Astrocyte of the hippocampus (primary cell): ENCODE data around the gene SYNJ1.
A peak's percentile ranks its signal among the peaks of the same experiment; 100 is the strongest.
"Not testable (repeated sequence)": the region's sequence is repeated elsewhere in the genome, so short reads cannot be mapped to it uniquely, and the experiment has no call there.

Experiments used
- DNase-seq: peaks from one replicate; pipeline ENCODE4 v3.0.0; 2011; ENCODE audit warnings: low read depth, low spot score

Gene SYNJ1

GRCh38 chr21:32733990-32734613, 6.3 kb upstream of the SYNJ1 start:
- no peak for DNase-seq

GRCh38 chr21:32733356-32733755, 5.5 kb upstream of the SYNJ1 start:
- DNase-seq: no peak

GRCh38 chr21:32732544-32732943, 4.7 kb upstream of the SYNJ1 start:
- no peak for DNase-seq

GRCh38 chr21:32728848-32729247, 1.0 kb upstream of the SYNJ1 start:
- no peak for DNase-seq

GRCh38 chr21:32728456-32728839, 635 bp upstream of the SYNJ1 start:
- no peak for DNase-seq

- DNase-seq: peak; percentile 50
Observed at GRCh38 chr21:32726839-32727686, 750 bp downstream of the SYNJ1 start.

- no peak for DNase-seq
Observed at GRCh38 chr21:32719085-32719484, 8.7 kb downstream of the SYNJ1 start.

- peak; percentile 84 for DNase-seq
Observed at GRCh38 chr21:32717851-32718316, 9.9 kb downstream of the SYNJ1 start.

GRCh38 chr21:32716486-32716885, 11.3 kb downstream of the SYNJ1 start:
- no peak for DNase-seq

GRCh38 chr21:32713726-32714125, 14.1 kb downstream of the SYNJ1 start:
- no peak for DNase-seq

- no peak for DNase-seq
Observed at GRCh38 chr21:32712641-32713040, 15.2 kb downstream of the SYNJ1 start.

GRCh38 chr21:32712043-32712442, 15.8 kb downstream of the SYNJ1 start:
- DNase-seq: peak; percentile 48

- no peak for DNase-seq
Observed at GRCh38 chr21:32710987-32711386, 16.8 kb downstream of the SYNJ1 start.

GRCh38 chr21:32710069-32710784, 17.6 kb downstream of the SYNJ1 start:
- no peak for DNase-seq

GRCh38 chr21:32708069-32708468, 19.7 kb downstream of the SYNJ1 start:
- no peak for DNase-seq

GRCh38 chr21:32705901-32706300, 21.9 kb downstream of the SYNJ1 start:
- DNase-seq: no peak

GRCh38 chr21:32705139-32705538, 22.7 kb downstream of the SYNJ1 start:
- peak; percentile 44 for DNase-seq

- no peak for DNase-seq
Observed at GRCh38 chr21:32702702-32703101, 25.1 kb downstream of the SYNJ1 start.

- peak; percentile 5 for DNase-seq
Observed at GRCh38 chr21:32698971-32699693, 28.7 kb downstream of the SYNJ1 start.

GRCh38 chr21:32698286-32698685, 29.5 kb downstream of the SYNJ1 start:
- DNase-seq: no peak

GRCh38 chr21:32695482-32695881, 32.3 kb downstream of the SYNJ1 start:
- DNase-seq: not testable (repeated sequence)

- DNase-seq: no peak
Observed at GRCh38 chr21:32693581-32693980, 34.2 kb downstream of the SYNJ1 start.
